ENCODE data around the gene PDK2.

Gene PDK2

GRCh38 chr17:50101346-50102163, 6.4 kb downstream of the PDK2 start:
- no peak for DNase-seq (ENCODE audit: low read depth)

GRCh38 chr17:50102164-50102991, 7.2 kb downstream of the PDK2 start:
- no peak for DNase-seq (ENCODE audit: low read depth)

GRCh38 chr17:50103252-50103651, 8.1 kb downstream of the PDK2 start:
- no peak for DNase-seq (ENCODE audit: low read depth)

- DNase-seq (ENCODE audit: low read depth) = no peak
Observed at GRCh38 chr17:50103941-50104340, 8.8 kb downstream of the PDK2 start.

GRCh38 chr17:50105811-50106210, 10.7 kb downstream of the PDK2 start:
- DNase-seq (ENCODE audit: low read depth) = no peak

GRCh38 chr17:50106393-50107131, 11.4 kb downstream of the PDK2 start:
- no peak for DNase-seq (ENCODE audit: low read depth)

- DNase-seq (ENCODE audit: low read depth) = no peak
Observed at GRCh38 chr17:50107790-50108414, 12.8 kb downstream of the PDK2 start.

GRCh38 chr17:50108556-50108955, 13.4 kb downstream of the PDK2 start:
- DNase-seq (ENCODE audit: low read depth) = no peak

GRCh38 chr17:50109207-50109606, 14.1 kb downstream of the PDK2 start:
- DNase-seq (ENCODE audit: low read depth) = no peak

GRCh38 chr17:50109785-50110184, 14.6 kb downstream of the PDK2 start:
- DNase-seq (ENCODE audit: low read depth) = no peak

- DNase-seq (ENCODE audit: low read depth) = no peak
Observed at GRCh38 chr17:50110591-50111349, 15.6 kb downstream of the PDK2 start.

GRCh38 chr17:50111673-50112655, 16.8 kb downstream of the PDK2 start:
- DNase-seq (ENCODE audit: low read depth) = no peak

- no peak for DNase-seq (ENCODE audit: low read depth)
Observed at GRCh38 chr17:50112694-50113093, 17.5 kb downstream of the PDK2 start.

GRCh38 chr17:50113624-50114320, 18.6 kb downstream of the PDK2 start:
- DNase-seq (ENCODE audit: low read depth) = no peak

GRCh38 chr17:50114401-50114800, 19.2 kb downstream of the PDK2 start:
- DNase-seq (ENCODE audit: low read depth) = no peak

- no peak for DNase-seq (ENCODE audit: low read depth)
Observed at GRCh38 chr17:50114849-50115357, 19.8 kb downstream of the PDK2 start.

GRCh38 chr17:50115756-50116155, 20.6 kb downstream of the PDK2 start:
- DNase-seq (ENCODE audit: low read depth) = no peak

- peak; percentile 69 for DNase-seq (ENCODE audit: low read depth)
Observed at GRCh38 chr17:50117202-50118051, 22.3 kb downstream of the PDK2 start.
